Heart left ventricle (tissue), 13 donors: Measurements from ENCODE around the gene NPPB.
"Not testable (repeated sequence)": the region's sequence is repeated elsewhere in the genome, so short reads cannot be mapped to it uniquely, and the experiment has no call there.

ENCODE experiments used
- CTCF ChIP-seq, 12 donors: fragments of 200-600 bp; sonication (generic) in 4 of 12; IDR thresholded peaks; one replicate each; pipeline versions ENCODE4 v1.5.0 to v1.8.0; 2018 to 2022; ENCODE audit warnings: antibody characterized with exemption in 12 of 12, mild to moderate bottlenecking in 5 of 12
- POLR2A ChIP-seq, 2 donors: fragments of 450-650 bp; IDR thresholded peaks; one replicate each; pipeline ENCODE4 v1.6.1; 2017; ENCODE audit warnings: antibody characterized with exemption in 2 of 2, mild to moderate bottlenecking in 2 of 2, moderate library complexity in 2 of 2
- donor health status: ischemic (EF 13 %, LVEDD 7.1; RV severe dilation, severe dysfunction).
- donor health status: DM: no; HTN: yes; CAD: no.
- donor health status: DM: no; HTN: no; CAD: no.
- donor health status: ischemic (EF 25% LVEDD 6.9; RV normal size, moderate dysfunction).
- donor health status: ischemic (EF 25% LVEDD 5.7; RV mildly dilated, moderate dysfunction).
- donor health status: ischemic (EF 35%, LVEDD 5.7; RV mildly dilated, moderate dysfunction).
- donor health status: nonischemic (EF 11% LVEDD 7.7; RV severe dilation, severe dysfunction).
- donor health status: DM: yes; HTN: yes; CAD: no.
- donor health status: PGD.
- donor health status: ischemic (EF 29% LVEDD 5.4; RV normal size, mild dysfunction).
- donor health status: nonischemic (EF 23%, LVEDD 6.1; RV moderate dilation, normal function).

- TF ChIP-seq POLR2A, CTCF (IDR thresholded peaks at IDR 0.05): not testable (repeated sequence)
These were observed 35.8 kb upstream of the NPPB start for GRCh38 chr1:11894501-11894900.
